Uterus (tissue), 4 donors: ENCODE results near the gene TOR1AIP2. TPM values are rescaled to one million over a fixed set of nuclear protein-coding genes. Genes with fewer than 3 reads are reported as not detected.

Experiments
- DNase-seq, 2 donors: peaks; one replicate each; pipeline ENCODE4 v3.0.0-alpha.2; 2019 to 2020
- H3K27ac ChIP-seq, 2 donors: fragments of 200-600 bp; sonication (generic); 1 replicate in 1 of 2; 2 replicates in 1 of 2; pipeline ENCODE4 v1.5.1; 2016 to 2018
- H3K27me3 ChIP-seq, 2 donors: fragments of 200-600 bp; sonication (generic); one replicate each; pipeline ENCODE4 v1.5.1; 2018 to 2019; ENCODE audit warnings: control low read depth in 1 of 2
- H3K36me3 ChIP-seq, 2 donors: fragments of 200-600 bp; sonication (generic); one replicate each; pipeline ENCODE4 v1.5.1; 2019; ENCODE audit warnings: control low read depth in 1 of 2
- H3K4me1 ChIP-seq, 2 donors: fragments of 200-600 bp; sonication (generic); one replicate each; pipeline ENCODE4 v1.5.1; 2018 to 2019; ENCODE audit warnings: control low read depth in 1 of 2
- H3K4me3 ChIP-seq, 2 donors: fragments of 200-600 bp; sonication (generic); 1 replicate in 1 of 2; 2 replicates in 1 of 2; pipeline ENCODE4 v1.5.1; 2018 to 2019; ENCODE audit warnings: mild to moderate bottlenecking in 1 of 2
- H3K9me3 ChIP-seq, 2 donors: fragments of 200-600 bp; sonication (generic); one replicate each; pipeline ENCODE4 v1.5.1; 2019; ENCODE audit warnings: control low read depth in 1 of 2
- CTCF ChIP-seq, 4 experiments: fragments of 200-600 bp in 2 of 4; fragments of 450-650 bp in 2 of 4; sonication (generic) in 2 of 4; IDR thresholded peaks; one replicate each; pipeline ENCODE4 v1.5.1; 2016 to 2019; ENCODE audit warnings: antibody characterized with exemption in 4 of 4, mild to moderate bottlenecking in 2 of 4, moderate library complexity in 1 of 4
- POLR2A ChIP-seq, 2 donors: fragments of 450-650 bp; IDR thresholded peaks; one replicate each; pipeline ENCODE4 v1.6.1; 2016; ENCODE audit warnings: antibody characterized with exemption in 2 of 2, mild to moderate bottlenecking in 1 of 2, moderate library complexity in 1 of 2
- intact Hi-C: fragments of 100-400 bp; cut with DNase I; formaldehyde crosslinking; loops from one replicate; pipeline ENCODE4 v1.15.1; 2023; ENCODE audit warnings: low total_unique reads
- total RNA-seq, 4 donors: library from RNA; depleted of rRNA in 3 of 4; stranded (reverse); fragments of >200 nt in 3 of 4; gene quantifications; one replicate each; pipeline versions ENCODE4 v1.1.0 to v1.2.4, GENCODE V29; 2014 to 2023
- donor health status: DM: yes; HTN: yes; CAD: no.

TOR1AIP2 gene
- total RNA-seq, 4 donors from 2014 or later: 32.1 to 94.4 (median 58.8) TPM

GRCh38 chr1:179803104-179803503 is 74.5 kb downstream of the TOR1AIP2 start:
- Histone ChIP-seq H3K4me3 (no peak overlapping the region), H3K27ac (no peak overlapping the region), H3K36me3 (no peaks in the 10 kb centered on the region), H3K9me3 (no peaks in the 10 kb centered on the region), H3K4me1 (no peaks in the 10 kb centered on the region), H3K27me3 (no peaks in the 10 kb centered on the region)
- intact Hi-C loops: no loop called here
- DNase-seq: no peak
- TF ChIP-seq POLR2A (IDR thresholded peaks at IDR 0.05): no peak
- TF ChIP-seq CTCF (IDR thresholded peaks at IDR 0.05): no peak

GRCh38 chr1:179800481-179800880 is 77.1 kb downstream of the TOR1AIP2 start:
- Histone ChIP-seq H3K27ac (no peak overlapping the region), H3K4me1 (no peaks in the 10 kb centered on the region), H3K27me3 (no peaks in the 10 kb centered on the region), H3K4me3 (no peak overlapping the region), H3K9me3 (no peaks in the 10 kb centered on the region), H3K36me3 (no peaks in the 10 kb centered on the region)
- no peak for TF ChIP-seq POLR2A (IDR thresholded peaks at IDR 0.05)
- no peak for TF ChIP-seq CTCF (IDR thresholded peaks at IDR 0.05)
- intact Hi-C loops: no loop called here
- no peak for DNase-seq

- DNase-seq: no peak
- Histone ChIP-seq H3K4me1 (no peaks in the 10 kb centered on the region), H3K27ac (no peak overlapping the region), H3K27me3 (no peaks in the 10 kb centered on the region), H3K9me3 (no peaks in the 10 kb centered on the region), H3K4me3 (no peak overlapping the region), H3K36me3 (no peaks in the 10 kb centered on the region)
- intact Hi-C loops: no loop called here
- TF ChIP-seq CTCF (IDR thresholded peaks at IDR 0.05) (no peak), POLR2A (IDR thresholded peaks at IDR 0.05) (no peak)
Observed at GRCh38 chr1:179798864-179799516, 78.6 kb downstream of the TOR1AIP2 start.

- DNase-seq: no peak
- H3K27me3 ChIP-seq: no peaks in the 10 kb centered on the region
- H3K4me1 ChIP-seq: no peaks in the 10 kb centered on the region
- no peaks in the 10 kb centered on the region for H3K36me3 ChIP-seq
- H3K27ac ChIP-seq: no peak overlapping the region
- no peak for TF ChIP-seq CTCF (IDR thresholded peaks at IDR 0.05)
- TF ChIP-seq POLR2A (IDR thresholded peaks at IDR 0.05): no peak
- H3K4me3 ChIP-seq: no peak overlapping the region
- intact Hi-C loops: no loop called here
- no peaks in the 10 kb centered on the region for H3K9me3 ChIP-seq
Observed at GRCh38 chr1:179798213-179798863, 79.3 kb downstream of the TOR1AIP2 start.

GRCh38 chr1:179794669-179795068 is 82.9 kb downstream of the TOR1AIP2 start:
- no peaks in the 10 kb centered on the region for H3K36me3 ChIP-seq
- DNase-seq: no peak
- no peak overlapping the region for H3K27ac ChIP-seq
- no peaks in the 10 kb centered on the region for H3K4me1 ChIP-seq
- no peak for TF ChIP-seq POLR2A (IDR thresholded peaks at IDR 0.05)
- H3K27me3 ChIP-seq: no peaks in the 10 kb centered on the region
- H3K4me3 ChIP-seq: no peak overlapping the region
- H3K9me3 ChIP-seq: no peaks in the 10 kb centered on the region
- intact Hi-C loops: no loop called here
